SK-N-SH treated with all-trans-retinoic acid at 6 μM for 48 hours (cell line): ENCODE results near the gene DIO1.

ENCODE experiments used
- ATAC-seq: fragments of 200-7000 bp; cut with Tn5 transposase; 3 replicates; pipeline ENCODE4 v1.9.1; 2020; ENCODE audit warnings: mild to moderate bottlenecking, moderate library complexity
- ARNTL ChIP-seq: fragments of 450-650 bp; formaldehyde crosslinking; IDR thresholded peaks from 2 replicates; pipeline ENCODE4 v1.5.0; 2020; ENCODE audit warnings: low read depth, mild to moderate bottlenecking, moderate library complexity, borderline replicate concordance
- BACH2 ChIP-seq: fragments of 250-450 bp; sonication (Bioruptor Pico); IDR thresholded peaks from 2 replicates; pipeline ENCODE4 v1.9.0; 2021; ENCODE audit warnings: mild to moderate bottlenecking, borderline replicate concordance
- CSDC2 ChIP-seq: fragments of 250-450 bp; sonication (Bioruptor Pico); IDR thresholded peaks from 2 replicates; pipeline ENCODE4 v1.5.0; 2020; ENCODE audit warnings: mild to moderate bottlenecking, moderate library complexity
- CSRNP3 ChIP-seq: fragments of 250-450 bp; sonication (Bioruptor Pico); IDR thresholded peaks from 2 replicates; pipeline ENCODE4 v1.5.1; 2021; ENCODE audit warnings: mild to moderate bottlenecking, moderate library complexity
- ESRRG ChIP-seq: fragments of 250-450 bp; sonication (Bioruptor Pico); IDR thresholded peaks from 2 replicates; pipeline ENCODE4 v1.6.1; 2021; ENCODE audit warnings: mild to moderate bottlenecking
- GLIS3 ChIP-seq: fragments of 250-450 bp; sonication (Bioruptor Pico); IDR thresholded peaks from 2 replicates; pipeline ENCODE4 v1.5.0; 2020; ENCODE audit warnings: mild to moderate bottlenecking, moderate library complexity
- ISL1 ChIP-seq: fragments of 250-450 bp; sonication (Bioruptor Pico); IDR thresholded peaks from 2 replicates; pipeline ENCODE4 v2.1.2; 2022; ENCODE audit warnings: mild to moderate bottlenecking, moderate library complexity
- OSR1 ChIP-seq: fragments of 250-450 bp; sonication (Bioruptor Pico); IDR thresholded peaks from 2 replicates; pipeline ENCODE4 v1.8.0; 2022; ENCODE audit warnings: moderate library complexity, mild to moderate bottlenecking, inconsistent platforms
- PATZ1 ChIP-seq: fragments of 250-450 bp; sonication (Bioruptor Pico); IDR thresholded peaks from 2 replicates; pipeline ENCODE4 v1.8.0; 2020; ENCODE audit warnings: mild to moderate bottlenecking, moderate library complexity, borderline replicate concordance
- POU6F1 ChIP-seq: fragments of 250-450 bp; sonication (Bioruptor Pico); IDR thresholded peaks from 2 replicates; pipeline ENCODE4 v1.8.0; 2021; ENCODE audit warnings: low read depth, mild to moderate bottlenecking, moderate library complexity, borderline replicate concordance
- PPARA ChIP-seq: fragments of 250-450 bp; sonication (Bioruptor Pico); IDR thresholded peaks from 2 replicates; pipeline ENCODE4 v1.5.0; 2020; ENCODE audit warnings: mild to moderate bottlenecking, borderline replicate concordance
- RARB ChIP-seq: fragments of 250-450 bp; sonication (Bioruptor Pico); IDR thresholded peaks from 2 replicates; pipeline ENCODE4 v1.8.0; 2021; ENCODE audit warnings: mild to moderate bottlenecking, moderate library complexity
- SNAI2 ChIP-seq: fragments of 250-450 bp; sonication (Bioruptor Pico); IDR thresholded peaks from 2 replicates; pipeline ENCODE4 v1.5.0; 2020; ENCODE audit warnings: mild to moderate bottlenecking, moderate library complexity
- TCF4 ChIP-seq: fragments of 250-450 bp; sonication (Bioruptor Pico); IDR thresholded peaks from 2 replicates; pipeline ENCODE4 v1.8.0; 2021; ENCODE audit warnings: mild to moderate bottlenecking, moderate library complexity, borderline replicate concordance
- TOX ChIP-seq: fragments of 250-450 bp; sonication (Bioruptor Pico); IDR thresholded peaks from 2 replicates; pipeline ENCODE4 v1.8.0; 2021; ENCODE audit warnings: mild to moderate bottlenecking, moderate library complexity, borderline replicate concordance
- TSHZ2 ChIP-seq: fragments of 250-450 bp; sonication (Bioruptor Pico); IDR thresholded peaks from 2 replicates; pipeline ENCODE4 v1.5.0; 2020; ENCODE audit warnings: mild to moderate bottlenecking, moderate library complexity
- ZC3H10 ChIP-seq: fragments of 250-450 bp; sonication (Bioruptor Pico); IDR thresholded peaks from 2 replicates; pipeline ENCODE4 v1.5.1; 2021; ENCODE audit warnings: mild to moderate bottlenecking, moderate library complexity
- ZFP3 ChIP-seq: fragments of 250-450 bp; sonication (Bioruptor Pico); IDR thresholded peaks from 2 replicates; pipeline ENCODE4 v1.5.0; 2020; ENCODE audit warnings: mild to moderate bottlenecking, moderate library complexity
- ZFP30 ChIP-seq: fragments of 450-650 bp; formaldehyde crosslinking; IDR thresholded peaks from 2 replicates; pipeline ENCODE4 v1.5.0; 2022; ENCODE audit warnings: mild to moderate bottlenecking, moderate library complexity
- ZNF565 ChIP-seq: fragments of 450-650 bp; formaldehyde crosslinking; conservative IDR thresholded peaks from 2 replicates; pipeline ENCODE4 v1.5.0; 2020; ENCODE audit warnings: low read depth, mild to moderate bottlenecking, moderate library complexity
- ZNF70 ChIP-seq: fragments of 450-650 bp; formaldehyde crosslinking; IDR thresholded peaks from 2 replicates; pipeline ENCODE4 v1.5.0; 2020; ENCODE audit warnings: mild to moderate bottlenecking, moderate library complexity
- ZNF8 ChIP-seq: fragments of 450-650 bp; formaldehyde crosslinking; IDR thresholded peaks from 2 replicates; pipeline ENCODE4 v1.5.0; 2020; ENCODE audit warnings: mild to moderate bottlenecking, moderate library complexity

DIO1 gene

GRCh38 chr1:53893999-53894636, at the start of gene DIO1:
TSS of gene DIO1 (plus strand) at chr1:53894187. CDS start at chr1:53894211, 24 bp downstream.
- TF ChIP-seq ZNF70 (CRISPR knock-in tag) (no peak), ESRRG (CRISPR knock-in tag) (no peak), GLIS3 (CRISPR knock-in tag) (no peak), TSHZ2 (CRISPR knock-in tag) (no peak), CSRNP3 (CRISPR knock-in tag) (no peak), POU6F1 (no peak), SNAI2 (CRISPR knock-in tag) (no peak), ZFP3 (CRISPR knock-in tag) (no peak), ZFP30 (CRISPR knock-in tag) (no peak), TOX (CRISPR knock-in tag) (no peak), ARNTL (CRISPR knock-in tag) (no peak), ZNF8 (CRISPR knock-in tag) (no peak), ZNF565 (CRISPR knock-in tag) (no peak), RARB (CRISPR knock-in tag) (no peak), OSR1 (CRISPR knock-in tag) (no peak), ISL1 (CRISPR knock-in tag) (no peak), ZC3H10 (no peak), TCF4 (CRISPR knock-in tag) (no peak), PATZ1 (CRISPR knock-in tag) (no peak), CSDC2 (no peak)
- ATAC-seq, result no peak

GRCh38 chr1:53847980-53848379, 46.0 kb upstream of the DIO1 start:
- TF ChIP-seq ZFP30 (CRISPR knock-in tag), result no peak
- no peak for TF ChIP-seq ARNTL (CRISPR knock-in tag)
- no peak for TF ChIP-seq CSRNP3 (CRISPR knock-in tag)
- TF ChIP-seq POU6F1, result no peak
- no peak for TF ChIP-seq ZC3H10
- no peak for TF ChIP-seq ZFP3 (CRISPR knock-in tag)
- no peak for TF ChIP-seq BACH2 (CRISPR knock-in tag)
- no peak for TF ChIP-seq PATZ1 (CRISPR knock-in tag)
- TF ChIP-seq CSDC2, result no peak
- no peak for TF ChIP-seq OSR1 (CRISPR knock-in tag)
- no peak for TF ChIP-seq ZNF565 (CRISPR knock-in tag)
- no peak for TF ChIP-seq PPARA (CRISPR knock-in tag)
- TF ChIP-seq TSHZ2 (CRISPR knock-in tag), result no peak
- no peak for TF ChIP-seq ZNF8 (CRISPR knock-in tag)
- TF ChIP-seq RARB (CRISPR knock-in tag), result no peak
- TF ChIP-seq ESRRG (CRISPR knock-in tag), result no peak
- TF ChIP-seq ISL1 (CRISPR knock-in tag), result no peak
- no peak for TF ChIP-seq SNAI2 (CRISPR knock-in tag)
- TF ChIP-seq, all 23 proteins: peak for 0
- ATAC-seq, result no peak
